Measurements from ENCODE around the gene SDCBP2.

DNA sequence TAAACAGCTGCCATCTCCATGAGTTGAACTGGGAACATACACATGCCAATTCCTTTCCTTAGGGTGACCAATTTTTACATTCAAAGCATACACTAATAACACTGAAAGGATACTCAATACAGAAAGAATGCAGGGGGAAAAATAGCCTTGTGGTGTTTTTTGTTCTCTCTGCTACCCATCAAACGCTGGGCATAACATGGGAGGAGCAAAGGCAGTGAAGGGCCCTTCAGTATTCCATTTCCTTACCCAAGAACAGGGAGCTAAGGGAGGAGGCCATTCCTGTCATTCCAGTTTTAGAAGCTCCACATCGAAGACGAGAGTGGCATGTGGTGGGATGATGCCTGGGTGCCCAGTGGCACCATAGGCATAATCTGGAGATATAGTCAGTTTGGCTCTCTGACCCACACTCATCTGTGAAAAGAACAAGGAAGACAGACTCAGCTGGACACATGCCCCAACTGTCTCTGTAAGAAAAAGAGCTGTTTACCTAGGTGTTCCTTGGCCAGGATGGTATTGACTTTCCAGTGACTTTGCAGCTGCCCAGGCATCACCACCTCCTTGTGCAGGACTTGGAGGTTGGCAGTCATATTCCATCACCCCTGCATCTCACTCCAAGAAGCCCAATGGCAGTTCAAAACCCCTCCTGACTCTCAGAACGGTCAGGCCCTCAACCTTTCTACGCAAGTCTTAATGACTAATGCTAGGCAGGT, 43.0 kb upstream of the SDCBP2 start:
- TF ChIP-seq CEBPB (IDR thresholded peaks at IDR 0.05), result no peak
- no peak for TF ChIP-seq EP300 (IDR thresholded peaks at IDR 0.05; ENCODE audit: borderline replicate concordance)
- TF ChIP-seq RAD21 (IDR thresholded peaks at IDR 0.05; ENCODE audit: low read depth), result no peak
- TF ChIP-seq YY1 (IDR thresholded peaks at IDR 0.05; ENCODE audit: low read depth), result no peak
- TF ChIP-seq, protein P1, sequence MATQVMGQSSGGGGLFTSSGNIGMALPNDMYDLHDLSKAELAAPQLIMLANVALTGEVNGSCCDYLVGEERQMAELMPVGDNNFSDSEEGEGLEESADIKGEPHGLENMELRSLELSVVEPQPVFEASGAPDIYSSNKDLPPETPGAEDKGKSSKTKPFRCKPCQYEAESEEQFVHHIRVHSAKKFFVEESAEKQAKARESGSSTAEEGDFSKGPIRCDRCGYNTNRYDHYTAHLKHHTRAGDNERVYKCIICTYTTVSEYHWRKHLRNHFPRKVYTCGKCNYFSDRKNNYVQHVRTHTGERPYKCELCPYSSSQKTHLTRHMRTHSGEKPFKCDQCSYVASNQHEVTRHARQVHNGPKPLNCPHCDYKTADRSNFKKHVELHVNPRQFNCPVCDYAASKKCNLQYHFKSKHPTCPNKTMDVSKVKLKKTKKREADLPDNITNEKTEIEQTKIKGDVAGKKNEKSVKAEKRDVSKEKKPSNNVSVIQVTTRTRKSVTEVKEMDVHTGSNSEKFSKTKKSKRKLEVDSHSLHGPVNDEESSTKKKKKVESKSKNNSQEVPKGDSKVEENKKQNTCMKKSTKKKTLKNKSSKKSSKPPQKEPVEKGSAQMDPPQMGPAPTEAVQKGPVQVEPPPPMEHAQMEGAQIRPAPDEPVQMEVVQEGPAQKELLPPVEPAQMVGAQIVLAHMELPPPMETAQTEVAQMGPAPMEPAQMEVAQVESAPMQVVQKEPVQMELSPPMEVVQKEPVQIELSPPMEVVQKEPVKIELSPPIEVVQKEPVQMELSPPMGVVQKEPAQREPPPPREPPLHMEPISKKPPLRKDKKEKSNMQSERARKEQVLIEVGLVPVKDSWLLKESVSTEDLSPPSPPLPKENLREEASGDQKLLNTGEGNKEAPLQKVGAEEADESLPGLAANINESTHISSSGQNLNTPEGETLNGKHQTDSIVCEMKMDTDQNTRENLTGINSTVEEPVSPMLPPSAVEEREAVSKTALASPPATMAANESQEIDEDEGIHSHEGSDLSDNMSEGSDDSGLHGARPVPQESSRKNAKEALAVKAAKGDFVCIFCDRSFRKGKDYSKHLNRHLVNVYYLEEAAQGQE (IDR thresholded peaks at IDR 0.05; ENCODE audit: low read depth), result no peak
- no peak for TF ChIP-seq TAF1 (IDR thresholded peaks at IDR 0.05; ENCODE audit: low read depth)
- TF ChIP-seq CREB1 (IDR thresholded peaks at IDR 0.05; ENCODE audit: low read depth), result no peak
- TF ChIP-seq, protein P2, sequence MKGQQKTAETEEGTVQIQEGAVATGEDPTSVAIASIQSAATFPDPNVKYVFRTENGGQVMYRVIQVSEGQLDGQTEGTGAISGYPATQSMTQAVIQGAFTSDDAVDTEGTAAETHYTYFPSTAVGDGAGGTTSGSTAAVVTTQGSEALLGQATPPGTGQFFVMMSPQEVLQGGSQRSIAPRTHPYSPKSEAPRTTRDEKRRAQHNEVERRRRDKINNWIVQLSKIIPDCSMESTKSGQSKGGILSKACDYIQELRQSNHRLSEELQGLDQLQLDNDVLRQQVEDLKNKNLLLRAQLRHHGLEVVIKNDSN (IDR thresholded peaks at IDR 0.05), result no peak
- no peak for TF ChIP-seq NFIC (IDR thresholded peaks at IDR 0.05)
- TF ChIP-seq, protein P3, sequence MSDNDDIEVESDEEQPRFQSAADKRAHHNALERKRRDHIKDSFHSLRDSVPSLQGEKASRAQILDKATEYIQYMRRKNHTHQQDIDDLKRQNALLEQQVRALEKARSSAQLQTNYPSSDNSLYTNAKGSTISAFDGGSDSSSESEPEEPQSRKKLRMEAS (IDR thresholded peaks at IDR 0.05), result no peak
- no peak for TF ChIP-seq EGR1 (IDR thresholded peaks at IDR 0.05)
- no peak for TF ChIP-seq FOXM1 (IDR thresholded peaks at IDR 0.05; ENCODE audit: borderline replicate concordance, low read depth)
